HL-60 (cell line): Measurements from ENCODE around the gene BDH1.

Source experiments
- POLR2AphosphoS5 ChIP-seq: IDR thresholded peaks from 2 replicates; pipeline ENCODE4 v1.6.1; 2012; ENCODE audit warnings: low read depth
- TF ChIP-seq, protein P1 (sequence below): IDR thresholded peaks from one replicate; pipeline ENCODE4 v1.5.1; 2011; ENCODE audit warnings: low read length, control low read depth, inconsistent platforms; ENCODE audit not compliant: insufficient read depth

DNA sequence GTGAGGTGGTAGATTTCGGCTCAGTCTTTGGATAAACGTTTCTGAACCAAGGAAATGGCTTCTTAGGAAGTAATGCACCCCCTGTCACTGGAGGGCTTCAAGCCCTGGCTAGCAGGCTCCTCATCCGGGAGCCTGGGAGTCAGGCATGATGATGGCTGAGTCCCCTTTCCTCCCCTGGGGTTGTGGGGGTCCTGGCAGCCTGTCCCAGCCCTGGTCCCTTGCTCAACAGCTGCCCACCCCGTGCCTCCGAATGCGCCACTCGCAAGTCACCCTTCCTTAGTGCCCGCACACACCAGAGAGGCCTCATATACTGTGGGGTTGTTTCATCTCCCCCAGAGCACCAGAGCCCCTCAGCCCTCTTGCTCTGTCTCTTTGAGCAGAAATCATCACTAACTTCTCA, 48.2 kb downstream of the BDH1 start:
- TF ChIP-seq, protein P1, sequence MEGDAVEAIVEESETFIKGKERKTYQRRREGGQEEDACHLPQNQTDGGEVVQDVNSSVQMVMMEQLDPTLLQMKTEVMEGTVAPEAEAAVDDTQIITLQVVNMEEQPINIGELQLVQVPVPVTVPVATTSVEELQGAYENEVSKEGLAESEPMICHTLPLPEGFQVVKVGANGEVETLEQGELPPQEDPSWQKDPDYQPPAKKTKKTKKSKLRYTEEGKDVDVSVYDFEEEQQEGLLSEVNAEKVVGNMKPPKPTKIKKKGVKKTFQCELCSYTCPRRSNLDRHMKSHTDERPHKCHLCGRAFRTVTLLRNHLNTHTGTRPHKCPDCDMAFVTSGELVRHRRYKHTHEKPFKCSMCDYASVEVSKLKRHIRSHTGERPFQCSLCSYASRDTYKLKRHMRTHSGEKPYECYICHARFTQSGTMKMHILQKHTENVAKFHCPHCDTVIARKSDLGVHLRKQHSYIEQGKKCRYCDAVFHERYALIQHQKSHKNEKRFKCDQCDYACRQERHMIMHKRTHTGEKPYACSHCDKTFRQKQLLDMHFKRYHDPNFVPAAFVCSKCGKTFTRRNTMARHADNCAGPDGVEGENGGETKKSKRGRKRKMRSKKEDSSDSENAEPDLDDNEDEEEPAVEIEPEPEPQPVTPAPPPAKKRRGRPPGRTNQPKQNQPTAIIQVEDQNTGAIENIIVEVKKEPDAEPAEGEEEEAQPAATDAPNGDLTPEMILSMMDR, result no peak
- TF ChIP-seq POLR2AphosphoS5, result no peak
